WTC11 (cell line): ENCODE measurements around the gene LRRC8D.

Experiments used
- CREB1 ChIP-seq: sonication (generic); formaldehyde crosslinking; IDR thresholded peaks from 2 replicates; pipeline ENCODE4 v1.8.0; 2023; ENCODE audit warnings: mild to moderate bottlenecking, missing genetic modification reagents
- CTCF ChIP-seq: fragments of 200-600 bp; IDR thresholded peaks from 2 replicates; pipeline ENCODE4 v1.8.0; 2022; ENCODE audit warnings: antibody characterized with exemption
- MAX ChIP-seq: sonication (generic); formaldehyde crosslinking; IDR thresholded peaks from 2 replicates; pipeline ENCODE4 v1.8.0; 2022; ENCODE audit warnings: mild to moderate bottlenecking, missing genetic modification reagents
- SMAD3 ChIP-seq: sonication (generic); formaldehyde crosslinking; IDR thresholded peaks from 2 replicates; pipeline ENCODE4 v1.8.0; 2022; ENCODE audit warnings: missing genetic modification reagents, mild to moderate bottlenecking, borderline replicate concordance

GRCh38 chr1:89942825-89943658 lies 122.2 kb downstream of the LRRC8D start:
- TF ChIP-seq CREB1 (no peak), MAX (CRISPR knock-in tag) (no peak), SMAD3 (CRISPR knock-in tag) (no peak), CTCF (no peak)
